Panc1 (cell line): ENCODE data around the gene NCAPG2. TPM values are rescaled to one million over a fixed set of nuclear protein-coding genes. Genes with fewer than 3 reads are reported as not detected.

ENCODE experiments used
- ATAC-seq: fragments of 200-7000 bp; cut with Tn5 transposase; 2 replicates; pipeline ENCODE4 v1.9.1; 2020; ENCODE audit warnings: mild to moderate bottlenecking, moderate library complexity
- BruUV-seq: library from RNA; stranded (reverse); fragments of 400-500 nt; replicated peaks from 2 replicates; lab custom pipeline; 2021; lab: Mats Ljungman, UMichigan
- CTCF ChIA-PET: fragments of 300-600 bp; sonication (Branson Sonifier 250); formaldehyde crosslinking; loops from one replicate; lab custom pipeline; 2022; ENCODE audit warnings: antibody characterized with exemption; lab: Charles Lee
- POLR2A ChIA-PET: fragments of 300-600 bp; sonication (Branson Sonifier 250); formaldehyde crosslinking; loops from one replicate; lab custom pipeline; 2022; ENCODE audit warnings: antibody characterized with exemption; lab: Charles Lee
- DNase-seq: peaks from one replicate; pipeline ENCODE4 v3.0.0-alpha.2; 2010; ENCODE audit warnings: low read depth, low spot score
- H3K27ac ChIP-seq: 2 replicates; pipeline ENCODE4 v1.5.1; 2011; ENCODE audit warnings: mild to moderate bottlenecking, low read length, inconsistent platforms
- H3K27me3 ChIP-seq: fragments of 200-500 bp; sonication (Bioruptor generic); 2 replicates; pipeline ENCODE4 v1.6.0; 2014; ENCODE audit warnings: low read length, inconsistent platforms; ENCODE audit not compliant: control insufficient read depth, insufficient read depth
- H3K36me3 ChIP-seq: fragments of 200-500 bp; sonication (Bioruptor generic); 2 replicates; pipeline ENCODE4 v1.5.1; 2014; ENCODE audit warnings: inconsistent platforms, mild to moderate bottlenecking, low read length, moderate library complexity; ENCODE audit not compliant: control insufficient read depth, insufficient read depth
- H3K4me1 ChIP-seq: 2 replicates; pipeline ENCODE4 v1.5.1; 2011; ENCODE audit warnings: inconsistent platforms, mild to moderate bottlenecking, low read length, moderate library complexity; ENCODE audit not compliant: control insufficient read depth, insufficient read depth
- H3K4me3 ChIP-seq, 2 experiments: 2 replicates each; pipeline ENCODE4 v1.5.1; 2011 to 2012; ENCODE audit warnings: low read depth in 2 of 2, low read length in 2 of 2, mild to moderate bottlenecking in 2 of 2, inconsistent platforms in 1 of 2, moderate library complexity in 1 of 2
- H3K9me3 ChIP-seq: fragments of 200-500 bp; sonication (Bioruptor generic); 2 replicates; pipeline ENCODE4 v1.5.1; 2014; ENCODE audit warnings: low read depth, mild to moderate bottlenecking, inconsistent platforms, low read length, moderate library complexity; ENCODE audit not compliant: control insufficient read depth, insufficient read depth
- POLR2AphosphoS5 ChIP-seq: IDR thresholded peaks from 2 replicates; pipeline ENCODE4 v1.6.1; 2012; ENCODE audit warnings: mild to moderate bottlenecking, low read depth, low read length, moderate library complexity
- SIN3A ChIP-seq: IDR thresholded peaks from 2 replicates; pipeline ENCODE4 v1.6.1; 2012; ENCODE audit warnings: low read depth, mild to moderate bottlenecking, low read length, moderate library complexity, borderline replicate concordance; ENCODE audit not compliant: insufficient read depth
- TCF7L2 ChIP-seq: IDR thresholded peaks from 2 replicates; pipeline ENCODE4 v1.6.1; 2011; ENCODE audit warnings: mild to moderate bottlenecking, low read depth, low read length, inconsistent platforms
- in situ Hi-C: cut with HindIII; loops from 2 replicates; pipeline ENCODE4 v1.10.0; 2016; ENCODE audit warnings: low sequenced_read_pairs, low pct_unique_long_range_greater_than_20kb
- intact Hi-C: fragments of 100-400 bp; cut with micrococcal nuclease; formaldehyde crosslinking; loops from one replicate; pipeline ENCODE4 v1.10.0; 2022; ENCODE audit not compliant: unreplicated experiment
- total RNA-seq: library from RNA; stranded (reverse); gene quantifications from one replicate; pipeline ENCODE4 v1.2.1, GENCODE V29; 2021; ENCODE audit not compliant: unreplicated experiment
- TF ChIP-seq, protein P1 (sequence below): fragments of 450-650 bp; IDR thresholded peaks from 2 replicates; pipeline ENCODE4 v1.5.1; 2017; ENCODE audit warnings: mild to moderate bottlenecking
- TF ChIP-seq, protein P2 (sequence below), 2 experiments: IDR thresholded peaks; 2 replicates each; pipeline ENCODE4 v1.6.1; 2011 to 2012; ENCODE audit warnings: low read depth in 2 of 2, control low read depth in 1 of 2, low read length in 1 of 2, mild to moderate bottlenecking in 1 of 2, moderate library complexity in 1 of 2; ENCODE audit not compliant: insufficient read depth in 1 of 2

NCAPG2 gene
- total RNA-seq, 1 experiment from 2014 or later: 81.4 TPM

DNA sequence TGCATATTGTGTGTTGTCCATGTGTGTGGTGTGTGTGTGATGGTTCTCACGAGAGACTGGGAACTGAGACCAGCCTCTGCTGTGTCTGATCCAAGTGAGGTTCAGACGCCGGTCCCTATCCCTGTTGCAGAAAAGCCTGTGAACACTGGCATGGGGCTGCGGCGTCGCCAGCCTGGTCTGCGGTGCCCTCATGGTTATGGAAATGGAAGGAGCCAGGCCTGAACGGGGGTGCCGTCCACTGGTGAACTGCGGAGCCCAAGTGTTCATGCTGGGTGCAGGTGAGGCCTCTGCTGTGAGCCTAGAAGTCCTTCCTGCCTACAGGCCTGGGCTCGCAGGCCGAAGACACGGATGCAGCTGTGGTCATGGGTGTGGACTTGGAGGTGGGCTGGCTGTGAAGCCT is 18.7 kb upstream of the NCAPG2 start:
- no peak for DNase-seq
- intact Hi-C loops: no loop called here
- POLR2A ChIA-PET: no interaction called here
- CTCF ChIA-PET: no interaction called here
- Histone ChIP-seq H3K9me3 (no peaks in the 10 kb centered on the region), H3K4me1 (no peaks in the 10 kb centered on the region), H3K27me3 (peaks cover 2% of the 10 kb centered on the region; the same call in 1 of the 2 replicates), H3K36me3 (no peaks in the 10 kb centered on the region), H3K27ac (no peak overlapping the region), H3K4me3 (no peak overlapping the region)
- in situ Hi-C loops: no loop called here
- TF ChIP-seq POLR2AphosphoS5: no peak
- TF ChIP-seq, protein P1, sequence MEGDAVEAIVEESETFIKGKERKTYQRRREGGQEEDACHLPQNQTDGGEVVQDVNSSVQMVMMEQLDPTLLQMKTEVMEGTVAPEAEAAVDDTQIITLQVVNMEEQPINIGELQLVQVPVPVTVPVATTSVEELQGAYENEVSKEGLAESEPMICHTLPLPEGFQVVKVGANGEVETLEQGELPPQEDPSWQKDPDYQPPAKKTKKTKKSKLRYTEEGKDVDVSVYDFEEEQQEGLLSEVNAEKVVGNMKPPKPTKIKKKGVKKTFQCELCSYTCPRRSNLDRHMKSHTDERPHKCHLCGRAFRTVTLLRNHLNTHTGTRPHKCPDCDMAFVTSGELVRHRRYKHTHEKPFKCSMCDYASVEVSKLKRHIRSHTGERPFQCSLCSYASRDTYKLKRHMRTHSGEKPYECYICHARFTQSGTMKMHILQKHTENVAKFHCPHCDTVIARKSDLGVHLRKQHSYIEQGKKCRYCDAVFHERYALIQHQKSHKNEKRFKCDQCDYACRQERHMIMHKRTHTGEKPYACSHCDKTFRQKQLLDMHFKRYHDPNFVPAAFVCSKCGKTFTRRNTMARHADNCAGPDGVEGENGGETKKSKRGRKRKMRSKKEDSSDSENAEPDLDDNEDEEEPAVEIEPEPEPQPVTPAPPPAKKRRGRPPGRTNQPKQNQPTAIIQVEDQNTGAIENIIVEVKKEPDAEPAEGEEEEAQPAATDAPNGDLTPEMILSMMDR: no peak
- TF ChIP-seq TCF7L2: no peak
- TF ChIP-seq SIN3A: no peak
- TF ChIP-seq, protein P2, sequence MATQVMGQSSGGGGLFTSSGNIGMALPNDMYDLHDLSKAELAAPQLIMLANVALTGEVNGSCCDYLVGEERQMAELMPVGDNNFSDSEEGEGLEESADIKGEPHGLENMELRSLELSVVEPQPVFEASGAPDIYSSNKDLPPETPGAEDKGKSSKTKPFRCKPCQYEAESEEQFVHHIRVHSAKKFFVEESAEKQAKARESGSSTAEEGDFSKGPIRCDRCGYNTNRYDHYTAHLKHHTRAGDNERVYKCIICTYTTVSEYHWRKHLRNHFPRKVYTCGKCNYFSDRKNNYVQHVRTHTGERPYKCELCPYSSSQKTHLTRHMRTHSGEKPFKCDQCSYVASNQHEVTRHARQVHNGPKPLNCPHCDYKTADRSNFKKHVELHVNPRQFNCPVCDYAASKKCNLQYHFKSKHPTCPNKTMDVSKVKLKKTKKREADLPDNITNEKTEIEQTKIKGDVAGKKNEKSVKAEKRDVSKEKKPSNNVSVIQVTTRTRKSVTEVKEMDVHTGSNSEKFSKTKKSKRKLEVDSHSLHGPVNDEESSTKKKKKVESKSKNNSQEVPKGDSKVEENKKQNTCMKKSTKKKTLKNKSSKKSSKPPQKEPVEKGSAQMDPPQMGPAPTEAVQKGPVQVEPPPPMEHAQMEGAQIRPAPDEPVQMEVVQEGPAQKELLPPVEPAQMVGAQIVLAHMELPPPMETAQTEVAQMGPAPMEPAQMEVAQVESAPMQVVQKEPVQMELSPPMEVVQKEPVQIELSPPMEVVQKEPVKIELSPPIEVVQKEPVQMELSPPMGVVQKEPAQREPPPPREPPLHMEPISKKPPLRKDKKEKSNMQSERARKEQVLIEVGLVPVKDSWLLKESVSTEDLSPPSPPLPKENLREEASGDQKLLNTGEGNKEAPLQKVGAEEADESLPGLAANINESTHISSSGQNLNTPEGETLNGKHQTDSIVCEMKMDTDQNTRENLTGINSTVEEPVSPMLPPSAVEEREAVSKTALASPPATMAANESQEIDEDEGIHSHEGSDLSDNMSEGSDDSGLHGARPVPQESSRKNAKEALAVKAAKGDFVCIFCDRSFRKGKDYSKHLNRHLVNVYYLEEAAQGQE (IDR thresholded peaks at IDR 0.05; ENCODE audit: insufficient read depth in 1 of 2, low read depth in 2 of 2, low read length in 1 of 2): no peak
- BruUV-seq: no TSS peak
- peak; percentile 19; the same call in 1 of the 2 replicates for ATAC-seq

DNA sequence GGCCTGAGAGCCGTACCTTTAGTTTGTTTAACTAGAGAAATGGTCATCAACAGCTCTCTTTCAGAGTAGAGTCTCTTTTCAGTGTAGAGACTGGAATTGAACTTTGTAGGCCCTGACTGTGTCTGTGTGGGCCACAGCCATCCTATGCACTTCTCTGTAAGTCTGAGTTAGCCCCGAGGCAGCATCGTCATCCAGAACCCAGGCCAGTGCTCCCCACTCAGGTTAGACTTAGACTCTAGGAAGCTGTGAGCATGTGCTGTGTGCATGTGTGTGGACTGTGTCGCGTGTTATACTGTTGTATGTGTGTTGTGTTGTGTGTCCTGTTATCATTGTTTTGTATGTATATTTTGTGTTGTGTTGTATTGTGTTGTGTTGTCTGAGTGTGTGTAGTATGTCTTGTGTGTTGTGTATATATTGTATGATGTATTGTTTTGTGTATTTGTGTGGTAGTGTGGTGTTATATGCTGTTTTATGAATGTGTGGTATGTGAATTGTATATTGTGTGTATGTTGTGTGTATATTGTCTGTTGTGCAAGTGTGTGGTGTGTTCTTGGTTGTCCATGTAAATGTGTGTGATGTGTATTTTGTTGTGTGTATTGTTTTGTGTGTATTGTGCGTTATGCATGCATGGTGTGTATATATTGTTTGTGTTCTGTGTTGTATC is 18.1 kb upstream of the NCAPG2 start:
- no peak for ATAC-seq
- in situ Hi-C loops: no loop called here

More for the DNA sequence above, 18.1 kb upstream of the NCAPG2 start:
- Histone ChIP-seq H3K36me3 (no peaks in the 10 kb centered on the region), H3K4me3 (no peak overlapping the region), H3K9me3 (no peaks in the 10 kb centered on the region), H3K27me3 (peaks cover 2% of the 10 kb centered on the region; the same call in 1 of the 2 replicates), H3K27ac (no peak overlapping the region), H3K4me1 (no peaks in the 10 kb centered on the region)
- no peak for DNase-seq
- BruUV-seq: no TSS peak
- no peak for TF ChIP-seq TCF7L2
- TF ChIP-seq, protein P2 (IDR thresholded peaks at IDR 0.05; ENCODE audit: insufficient read depth in 1 of 2, low read depth in 2 of 2, low read length in 1 of 2): no peak
- no peak for TF ChIP-seq POLR2AphosphoS5
- no peak for TF ChIP-seq SIN3A
- TF ChIP-seq, protein P1: no peak
- intact Hi-C loops: no loop called here
- CTCF ChIA-PET: no interaction called here
- POLR2A ChIA-PET: no interaction called here
